DOHH2 (cell line): Measurements from ENCODE around the gene KCNN3.
"Not testable (repeated sequence)": the region's sequence is repeated elsewhere in the genome, so short reads cannot be mapped to it uniquely, and the experiment has no call there.

Source experiments
- CTCF ChIP-seq: fragments of 200-600 bp; sonication (generic); IDR thresholded peaks from one replicate; pipeline ENCODE4 v1.5.1; 2014; ENCODE audit warnings: antibody characterized with exemption, mild to moderate bottlenecking, low read depth, low read length; ENCODE audit not compliant: poor library complexity, severe bottlenecking
- EZH2phosphoT487 ChIP-seq: fragments of 200-600 bp; sonication (generic); IDR thresholded peaks from 2 replicates; pipeline ENCODE4 v1.6.1; 2017; ENCODE audit warnings: borderline replicate concordance, mild to moderate bottlenecking, antibody characterized with exemption, low read length, moderate library complexity, mixed read lengths

- not testable (repeated sequence) for TF ChIP-seq CTCF, EZH2phosphoT487
Measured at GRCh38 chr1:154674456-154674855, 195.6 kb downstream of the KCNN3 start.
